Stimulated activated CD8-positive, alpha-beta memory T cell treated with anti-CD3 and anti-CD28 coated beads, Interleukin-7, amount 100 ng/mL, for 48 hours (primary cell): ENCODE results near the gene FILIP1L.

Experiments
- DNase-seq, 2 donors: peaks; one replicate each; pipeline ENCODE4 v3.0.0-alpha.2; 2020; ENCODE audit warnings: low read depth in 1 of 2; ENCODE audit errors: extremely low read depth in 1 of 2

FILIP1L gene

GRCh38 chr3:99873269-99874102 is 240.8 kb downstream of the FILIP1L start:
- DNase-seq: no peak

GRCh38 chr3:99872923-99873254 is 241.4 kb downstream of the FILIP1L start:
- DNase-seq: no peak

GRCh38 chr3:99871231-99872045 is 242.9 kb downstream of the FILIP1L start:
- DNase-seq: no peak

- DNase-seq: no peak
Measured at GRCh38 chr3:99870712-99871111, 243.6 kb downstream of the FILIP1L start.

GRCh38 chr3:99869621-99870020 is 244.7 kb downstream of the FILIP1L start:
- no peak for DNase-seq

GRCh38 chr3:99868311-99868646 is 246.0 kb downstream of the FILIP1L start:
- DNase-seq: no peak

GRCh38 chr3:99867594-99868310 is 246.5 kb downstream of the FILIP1L start:
- no peak for DNase-seq

- DNase-seq: peak in 1 of 2 donors; percentile 18
Measured at GRCh38 chr3:99866261-99866761, 248.0 kb downstream of the FILIP1L start.

- DNase-seq: no peak
Measured at GRCh38 chr3:99865321-99865720, 249.0 kb downstream of the FILIP1L start.

GRCh38 chr3:99864289-99864688 is 250.0 kb downstream of the FILIP1L start:
- no peak for DNase-seq

- no peak for DNase-seq
Measured at GRCh38 chr3:99863588-99863987, 250.7 kb downstream of the FILIP1L start.

GRCh38 chr3:99863002-99863401 is 251.3 kb downstream of the FILIP1L start:
- DNase-seq: no peak

- no peak for DNase-seq
Measured at GRCh38 chr3:99862208-99862607, 252.1 kb downstream of the FILIP1L start.

- no peak for DNase-seq
Measured at GRCh38 chr3:99861216-99861615, 253.1 kb downstream of the FILIP1L start.

GRCh38 chr3:99859825-99860224 is 254.5 kb downstream of the FILIP1L start:
- DNase-seq: no peak

GRCh38 chr3:99858469-99858868 is 255.8 kb downstream of the FILIP1L start:
- no peak for DNase-seq

GRCh38 chr3:99857278-99857677 is 257.0 kb downstream of the FILIP1L start:
- no peak for DNase-seq

GRCh38 chr3:99856437-99857220 is 257.7 kb downstream of the FILIP1L start:
- no peak for DNase-seq

- no peak for DNase-seq
Measured at GRCh38 chr3:99855900-99856299, 258.4 kb downstream of the FILIP1L start.

- DNase-seq: no peak
Measured at GRCh38 chr3:99854756-99855298, 259.5 kb downstream of the FILIP1L start.
